ENCODE data around the gene PTPRN. TPM values are rescaled to one million over a fixed set of nuclear protein-coding genes. Genes with fewer than 3 reads are reported as not detected.

The PTPRN gene
- total and polyA plus RNA-seq, 2 of the 4 experiments (the other 2 are of a cell fraction) = 5.2 to 22.0 TPM

GRCh38 chr2:219325657-219326315 is 16.6 kb upstream of the PTPRN start:
- no peak overlapping the region for H3K14ac ChIP-seq (replicated peaks; ENCODE audit: low read depth, low read length)
- no peak overlapping the region for H2BK15ac ChIP-seq (ENCODE audit: low read depth, low read length)
- H3K36me3 ChIP-seq (ENCODE audit: control insufficient read depth, insufficient read depth, low read length) = no peaks in the 10 kb centered on the region
- no peak overlapping the region for H4K8ac ChIP-seq (ENCODE audit: low read depth in 2 of 2, low read length in 2 of 2)
- no peak for ATAC-seq (ENCODE audit: low read depth)
- 24% methylated on average over 4 of the region's 9 CpGs; no CpG with 5 or more reads in 1 of the 2 experiments for WGBS, 2 experiments (ENCODE audit: extremely low coverage in 2 of 2, insufficient read length in 1 of 2)
- H2BK120ac ChIP-seq (ENCODE audit: low read depth, low read length) = no peak overlapping the region
- intact Hi-C loops (cut with micrococcal nuclease) (no loop called here), in situ Hi-C loops (cut with MboI; ENCODE audit: low sequenced_read_pairs) (no loop called here), dilution Hi-C loops (cut with HindIII; ENCODE audit: low sequenced_read_pairs, unreplicated experiment) (no loop called here)
- H3K27me3 ChIP-seq (ENCODE audit: control insufficient read depth, insufficient read depth, low read length) = peaks cover 56% of the 10 kb centered on the region
- no peak overlapping the region for H2AK9ac ChIP-seq (replicated peaks; ENCODE audit: low read depth, low read length, poor library complexity)
- H4K91ac ChIP-seq (ENCODE audit: insufficient read depth, low read depth, low read length) = no peak overlapping the region
- no peak overlapping the region for H3K18ac ChIP-seq (ENCODE audit: low read depth, low read length)
- H3K4me1 ChIP-seq (ENCODE audit: control insufficient read depth, insufficient read depth, low read length) = no peaks in the 10 kb centered on the region
- no peaks in the 10 kb centered on the region for H3K9me3 ChIP-seq (ENCODE audit: control insufficient read depth, insufficient read depth, low read length)
- H2BK5ac ChIP-seq (ENCODE audit: low read depth, low read length, poor library complexity, severe bottlenecking) = no peak overlapping the region
- no peak overlapping the region for H3K23ac ChIP-seq (ENCODE audit: low read depth, low read length)
- no peak overlapping the region for H3K56ac ChIP-seq (ENCODE audit: extremely low read depth, insufficient read depth, low read length)
- H3K4me3 ChIP-seq (ENCODE audit: insufficient read depth, low read depth, low read length) = no peak overlapping the region
- no TSS peak for BruUV-seq (replicated peaks)
- H3K27ac ChIP-seq (ENCODE audit: insufficient read depth, low read length) = no peak overlapping the region
- TF ChIP-seq MXI1 (IDR thresholded peaks at IDR 0.05; ENCODE audit: borderline replicate concordance, low read depth, low read length) = no peak
- TF ChIP-seq MAFK (IDR thresholded peaks at IDR 0.05; ENCODE audit: low read depth, low read length) = no peak
- 0 out of 2 replicates have a peak, but pooled peaks have one; percentile 6 for TF ChIP-seq NFE2L2 (IDR thresholded peaks at IDR 0.05; ENCODE audit: low read depth, low read length)
- no peak for TF ChIP-seq CHD1 (IDR thresholded peaks at IDR 0.05; ENCODE audit: low read depth, low read length)
- no peak for TF ChIP-seq MAZ (IDR thresholded peaks at IDR 0.05; ENCODE audit: borderline replicate concordance, low read depth, low read length)
- TF ChIP-seq SMC3 (IDR thresholded peaks at IDR 0.05; ENCODE audit: low read depth, low read length) = no peak
- TF ChIP-seq POLR2A (IDR thresholded peaks at IDR 0.05; ENCODE audit: low read depth, low read length) = no peak
- H2AFZ ChIP-seq (replicated peaks; ENCODE audit: low read length, poor library complexity) = no peak overlapping the region
- no peak overlapping the region for H4K5ac ChIP-seq (ENCODE audit: low read depth, low read length)
- DNase-seq = no peak
- no peak overlapping the region for H3K9ac ChIP-seq (ENCODE audit: low read depth, low read length)
- no peak overlapping the region for H3K4me2 ChIP-seq (ENCODE audit: low read depth, low read length)
- POLR2A ChIA-PET (ENCODE audit: unreplicated experiment) = no interaction called here
- no peaks in the 10 kb centered on the region for H4K20me1 ChIP-seq (ENCODE audit: insufficient read depth, low read length)
- no peaks in the 10 kb centered on the region for H3K9me1 ChIP-seq (ENCODE audit: insufficient read depth, low read length)
- H3K79me1 ChIP-seq (ENCODE audit: low read depth in 1 of 2, low read length in 2 of 2) = no peaks in the 10 kb centered on the region
- H2BK20ac ChIP-seq (ENCODE audit: low read depth, low read length) = no peak overlapping the region
- H3K4ac ChIP-seq (ENCODE audit: low read depth, low read length) = no peak overlapping the region
- no peak overlapping the region for H2AK5ac ChIP-seq (ENCODE audit: low read depth, low read length)
- CTCF ChIA-PET = no interaction called here
